ENCODE results near the gene CDRT4. TPM values are rescaled to one million over a fixed set of nuclear protein-coding genes. Genes with fewer than 3 reads are reported as not detected.
"Not testable (repeated sequence)": the region's sequence is repeated elsewhere in the genome, so short reads cannot be mapped to it uniquely, and the experiment has no call there.

CDRT4 gene
- total RNA-seq (2014; rRNA removed; shearing (Covaris generic)), result 0.53 TPM in 1 of 2 replicates, not detected in the other
- polyA plus RNA-seq (2015; cell fraction: cytosol; rRNA removed), result 0.21 and 0.43 TPM in 2 replicates
- 3.3 and 5.6 TPM in 2 replicates for polyA plus RNA-seq (2015; cell fraction: nucleus; rRNA removed)

DNA sequence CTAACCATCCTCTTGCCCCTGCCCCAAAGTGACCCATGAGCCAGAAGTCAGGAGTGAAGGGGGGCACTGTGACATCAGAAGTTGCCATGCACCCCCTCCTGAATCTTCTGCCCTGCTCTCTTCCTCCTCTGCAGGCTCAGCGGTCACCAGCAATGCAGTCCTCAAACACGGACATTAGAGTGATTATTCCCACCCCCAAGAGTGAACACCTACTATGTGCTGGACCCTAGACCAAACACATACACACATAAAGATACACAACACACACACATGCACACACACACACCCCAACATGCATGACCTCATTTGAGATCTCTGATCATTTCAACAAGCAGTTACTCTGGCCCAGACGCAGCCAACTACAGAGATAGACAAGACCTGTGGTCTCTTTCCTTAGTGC lies at the start of gene CDRT4:
CDRT4 (minus strand) TSS at position 30 of the 400 bp plus-strand sequence. CDS start 27,383 bp downstream, outside the sequence.
- DNase-seq (ENCODE audit: low read depth), result no peak

DNA sequence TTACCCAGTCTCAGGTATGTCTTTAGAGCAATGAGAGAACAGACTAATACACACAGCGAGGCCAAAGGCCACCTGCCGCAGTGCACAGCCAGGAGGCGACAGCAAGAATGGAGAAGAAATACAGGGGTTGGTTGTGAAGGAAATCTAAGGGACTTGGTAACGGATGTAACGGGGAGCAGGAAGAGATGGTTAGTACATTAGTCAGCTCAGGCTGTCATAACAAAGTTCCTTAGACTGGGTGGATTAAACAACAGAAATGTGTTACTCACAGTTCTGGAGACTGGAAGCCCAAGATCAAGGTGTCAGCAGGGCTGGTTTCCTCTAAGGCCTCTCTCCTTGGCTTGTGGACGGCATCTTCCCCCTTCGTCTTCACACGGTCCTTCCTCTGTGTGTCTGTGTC lies 48.7 kb upstream of the CDRT4 start:
- DNase-seq (ENCODE audit: low read depth), result peak; percentile 77

DNA sequence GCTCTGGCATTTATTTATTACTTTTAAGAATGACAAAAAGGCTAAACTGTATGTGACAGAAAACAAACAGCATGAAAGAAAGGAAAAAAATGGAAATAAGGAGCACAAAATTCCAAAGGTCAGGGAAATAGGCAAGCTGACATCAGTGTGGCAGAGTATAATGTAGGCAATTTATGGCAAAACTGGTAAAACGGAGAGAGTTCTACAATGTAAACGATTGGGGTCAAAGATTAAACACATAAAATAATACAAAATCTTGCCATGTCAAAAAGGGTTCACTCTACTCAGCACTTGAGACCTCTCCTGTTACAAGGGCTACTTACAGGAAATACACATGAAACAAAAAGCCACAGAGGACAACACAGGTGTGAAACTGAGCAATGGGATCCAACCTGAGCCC lies 47.0 kb upstream of the CDRT4 start:
- DNase-seq (ENCODE audit: low read depth), result no peak

DNA sequence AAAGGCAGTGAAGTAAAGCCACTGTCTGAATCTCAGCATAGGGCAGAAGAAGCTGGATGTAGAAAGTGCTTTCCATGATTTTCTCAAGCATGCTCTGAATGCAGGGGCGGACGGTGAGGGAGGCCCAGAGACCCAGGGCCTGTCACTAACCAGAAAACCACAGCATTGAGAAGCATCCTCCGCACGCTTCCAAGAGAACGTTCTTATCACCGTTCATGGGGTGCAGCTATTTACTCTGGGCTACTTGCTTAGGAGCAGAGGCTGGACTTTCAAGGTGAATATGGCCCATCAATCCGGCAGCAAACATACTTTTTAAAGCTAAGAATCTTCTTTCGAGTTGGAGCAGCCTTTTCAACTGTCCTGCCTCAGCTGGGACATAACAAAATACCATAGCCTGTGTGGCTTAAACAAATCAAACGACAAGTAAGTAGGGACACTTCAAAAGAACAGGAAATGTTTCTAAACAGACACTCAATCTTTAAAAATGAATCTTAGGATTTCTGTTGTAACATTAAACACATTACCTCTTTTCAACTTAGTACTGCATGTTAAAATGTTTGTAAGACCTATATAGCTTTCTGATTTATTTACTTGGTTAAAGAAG lies 46.5 kb upstream of the CDRT4 start:
- no peak for DNase-seq (ENCODE audit: low read depth)

DNA sequence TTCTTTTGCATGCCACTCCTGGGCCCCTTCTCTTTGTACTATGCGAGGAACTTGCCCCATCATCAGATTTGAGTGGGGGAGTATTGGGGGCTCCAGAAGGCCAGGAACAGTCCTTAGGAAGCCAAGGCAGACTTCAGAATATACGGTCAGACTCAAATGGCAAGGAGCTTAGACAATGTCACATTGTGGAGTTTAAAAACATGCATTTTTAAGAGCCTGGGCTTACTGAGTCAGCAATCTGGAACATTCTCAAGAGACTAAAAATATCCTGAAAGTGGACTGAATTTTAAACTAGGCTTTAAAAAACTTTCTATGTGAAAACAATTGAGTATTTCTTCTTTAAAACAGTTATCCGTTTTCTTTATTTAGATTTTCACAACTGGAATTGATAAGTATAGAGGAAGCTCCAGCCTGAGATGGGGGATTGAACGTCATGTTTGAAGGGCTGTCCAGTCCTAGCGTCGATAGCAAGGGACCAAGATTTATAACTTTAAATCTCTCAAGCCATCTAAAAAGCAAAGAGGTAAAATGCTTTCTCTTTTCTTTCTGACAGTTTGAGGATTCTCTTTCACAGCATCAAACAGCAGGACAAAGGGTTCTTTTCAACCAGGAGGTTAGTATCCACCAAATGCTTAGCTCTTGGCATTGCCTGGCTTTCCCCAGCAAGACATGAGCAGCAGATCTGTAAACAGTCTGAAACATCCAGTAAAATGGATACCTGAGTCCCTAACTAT lies 45.8 kb upstream of the CDRT4 start:
- DNase-seq (ENCODE audit: low read depth), result no peak

DNA sequence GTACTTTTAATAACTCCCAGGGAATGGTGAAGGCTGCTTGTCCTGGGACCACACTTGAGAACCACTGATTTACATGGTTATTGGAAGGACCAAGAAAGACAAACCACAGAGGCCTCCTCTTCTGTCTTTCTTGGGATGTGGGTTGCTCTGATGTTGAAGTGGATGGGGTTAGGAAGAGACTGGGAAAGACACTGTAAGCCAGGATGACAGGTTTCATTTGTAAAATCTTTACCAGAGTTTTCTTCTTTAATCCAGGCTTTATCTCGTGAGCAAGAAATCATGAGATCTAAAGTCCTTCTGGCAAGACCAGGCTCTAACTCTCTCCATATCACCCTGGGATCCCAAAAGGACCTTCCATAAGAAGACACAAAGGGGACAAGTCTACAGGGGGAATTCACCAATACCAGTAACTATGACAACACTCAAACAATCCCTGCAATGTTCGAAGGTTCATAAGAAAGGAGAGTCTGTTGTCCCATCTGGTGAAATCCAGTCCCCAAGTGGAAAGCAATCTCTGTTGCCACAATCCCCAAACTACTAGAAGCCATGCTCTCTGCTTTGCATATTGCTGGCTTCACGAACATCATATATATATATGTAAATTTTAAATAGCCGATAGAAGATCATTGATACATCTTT lies 44.8 kb upstream of the CDRT4 start:
- DNase-seq (ENCODE audit: low read depth), result no peak

DNA sequence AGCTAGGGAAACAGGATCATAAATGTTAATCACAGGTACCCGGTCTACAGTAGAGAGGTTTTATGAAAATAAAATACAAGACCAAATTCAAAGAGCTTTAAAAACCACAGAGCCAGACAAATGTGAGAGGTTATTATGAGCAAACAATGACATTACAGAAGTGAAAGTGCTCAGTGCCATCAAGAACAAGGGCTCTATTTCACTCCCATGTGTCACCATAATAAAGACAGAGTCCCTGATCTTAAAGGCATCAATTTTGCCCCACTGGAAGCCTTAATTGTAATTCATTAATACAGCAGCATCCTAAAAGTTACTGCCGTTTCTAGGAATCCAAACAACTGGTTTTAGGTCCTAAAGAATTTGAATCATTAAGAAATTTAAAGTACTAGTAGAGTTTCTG lies 43.7 kb upstream of the CDRT4 start:
- DNase-seq (ENCODE audit: low read depth), result no peak

DNA sequence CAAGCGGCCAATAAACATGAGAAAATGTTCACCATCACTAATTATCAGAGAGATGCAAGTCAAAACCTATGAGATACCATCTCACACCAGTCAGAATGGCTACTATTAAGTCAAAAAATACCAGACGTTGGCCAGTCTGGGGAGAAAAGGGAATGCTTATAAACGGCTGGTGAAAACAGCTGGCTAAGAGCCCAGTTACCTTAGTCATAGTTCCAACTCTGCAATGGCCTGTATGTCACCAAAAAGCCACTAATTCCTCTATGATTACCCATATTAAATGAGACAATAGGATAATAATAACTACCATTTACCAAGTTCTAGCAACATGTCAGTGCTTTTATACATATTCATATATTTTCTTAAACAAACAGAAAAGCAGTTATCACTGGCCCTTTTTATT lies 42.9 kb upstream of the CDRT4 start:
- peak; percentile 60 for DNase-seq (ENCODE audit: low read depth)

DNA sequence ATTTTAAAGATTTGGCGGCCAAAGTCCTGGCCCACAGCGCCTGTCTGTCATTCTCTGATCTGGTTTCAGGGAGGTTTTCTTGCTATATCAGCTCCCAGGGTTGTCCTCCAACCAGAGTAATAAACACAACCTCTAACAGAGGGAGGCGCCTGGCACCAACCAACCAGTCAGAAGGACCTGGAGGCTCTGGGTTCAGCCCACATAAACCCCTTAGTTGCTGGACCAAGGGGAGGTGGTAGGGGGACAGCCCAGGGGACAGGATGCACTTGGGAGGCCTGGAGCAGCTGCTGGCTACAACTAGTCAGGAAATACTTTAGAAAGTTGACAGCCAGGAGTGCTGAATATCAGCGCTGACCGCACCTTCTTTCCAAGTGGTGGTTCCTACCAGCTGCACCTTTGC lies 41.7 kb upstream of the CDRT4 start:
- no peak for DNase-seq (ENCODE audit: low read depth)

DNA sequence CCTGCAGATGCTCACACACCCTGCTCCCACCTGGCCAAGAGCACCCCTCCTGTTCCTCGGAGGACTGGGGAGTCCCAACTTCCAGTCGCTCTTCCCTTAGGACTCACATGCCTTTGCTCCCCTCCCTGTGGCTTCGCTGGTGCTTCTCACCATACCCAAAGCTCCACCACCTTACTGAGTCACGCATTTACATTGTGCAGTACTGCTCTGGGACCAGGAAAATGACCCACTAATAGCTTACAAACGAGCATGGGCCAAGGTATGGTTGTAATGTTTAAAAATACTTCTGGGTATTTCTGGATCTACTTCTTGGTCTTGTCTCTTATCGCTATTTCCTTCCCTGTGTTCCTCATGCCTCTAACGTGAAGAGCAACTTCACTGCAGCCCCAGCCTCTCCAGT lies 41.0 kb upstream of the CDRT4 start:
- DNase-seq (ENCODE audit: low read depth), result no peak

DNA sequence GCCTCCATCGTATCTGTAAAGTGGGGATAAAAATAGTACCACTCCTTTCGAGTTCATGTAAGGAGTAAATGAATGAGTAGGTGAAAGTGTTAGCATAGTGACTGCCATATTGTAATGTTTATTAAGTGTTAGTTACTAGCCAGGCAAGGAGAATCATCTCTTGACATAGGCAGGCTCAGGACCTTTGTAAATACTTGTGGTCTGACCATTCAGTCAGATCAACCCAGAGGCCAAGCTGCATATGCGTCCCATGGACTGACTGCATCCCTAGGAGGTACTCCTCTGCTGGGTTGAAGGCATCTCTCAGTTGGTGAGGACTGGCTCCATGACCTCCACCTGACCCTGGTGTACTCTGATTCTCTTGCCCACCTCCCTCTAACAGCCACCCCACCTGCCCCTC lies 40.5 kb upstream of the CDRT4 start:
- DNase-seq (ENCODE audit: low read depth), result no peak

DNA sequence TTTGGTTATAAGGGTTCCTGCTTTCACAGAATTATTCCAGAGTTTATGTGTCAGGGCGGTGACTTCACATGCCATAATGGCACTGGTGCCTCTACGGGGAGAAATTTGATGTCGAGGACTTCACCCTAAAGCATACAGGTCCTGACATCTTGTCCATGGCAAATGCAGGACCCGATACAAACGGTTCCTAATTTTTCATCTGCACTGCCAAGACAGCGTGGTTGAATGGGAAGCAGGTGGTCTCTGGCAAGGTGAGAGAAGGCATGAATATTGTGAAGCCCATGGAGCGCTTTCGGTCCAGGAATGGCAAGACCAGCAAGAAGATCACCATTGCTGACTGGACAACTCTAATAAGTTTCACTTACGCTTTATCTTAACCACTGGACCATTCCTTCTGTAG lies 39.6 kb upstream of the CDRT4 start:
- no peak for DNase-seq (ENCODE audit: low read depth)

DNA sequence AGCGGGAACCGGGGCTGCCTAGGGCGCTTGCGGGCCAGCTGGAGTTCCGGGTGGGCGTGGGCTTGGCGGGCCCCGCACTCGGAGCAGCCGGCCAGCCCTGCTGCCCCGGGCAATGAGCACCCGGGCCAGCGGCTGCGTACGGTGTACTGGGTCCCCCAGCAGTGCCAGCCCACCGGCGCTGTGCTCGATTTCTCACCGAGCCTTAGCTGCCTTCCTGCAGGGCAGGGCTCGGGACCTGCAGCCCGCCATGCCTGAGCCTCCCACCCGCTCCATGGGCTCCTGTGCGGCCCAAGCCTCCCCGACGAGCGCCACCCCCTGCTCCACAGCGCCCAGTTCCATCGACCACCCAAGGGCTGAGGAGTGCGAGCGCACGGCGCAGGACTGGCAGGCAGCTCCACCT lies 38.3 kb upstream of the CDRT4 start:
- DNase-seq (ENCODE audit: low read depth), result not testable (repeated sequence)

DNA sequence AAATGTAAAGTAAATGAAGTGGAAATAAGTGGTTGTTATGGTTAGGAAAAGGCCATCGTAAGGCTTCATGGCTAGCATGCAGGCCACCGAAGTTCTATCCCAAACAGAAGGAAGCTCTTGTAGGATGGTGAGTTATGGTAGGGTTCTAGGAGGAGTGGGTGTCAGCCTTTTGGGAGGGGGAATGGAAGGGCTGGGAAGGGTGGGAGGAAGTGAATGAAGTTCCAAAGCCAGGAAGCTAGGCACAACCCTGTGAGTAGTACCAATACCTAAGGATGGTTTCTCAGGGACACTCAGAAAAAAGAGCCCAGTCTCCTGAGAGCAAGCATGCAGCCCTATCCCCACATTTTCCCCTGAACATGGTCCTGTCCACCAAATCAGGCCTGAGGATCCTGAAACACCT lies 36.3 kb upstream of the CDRT4 start:
- DNase-seq (ENCODE audit: low read depth), result no peak

DNA sequence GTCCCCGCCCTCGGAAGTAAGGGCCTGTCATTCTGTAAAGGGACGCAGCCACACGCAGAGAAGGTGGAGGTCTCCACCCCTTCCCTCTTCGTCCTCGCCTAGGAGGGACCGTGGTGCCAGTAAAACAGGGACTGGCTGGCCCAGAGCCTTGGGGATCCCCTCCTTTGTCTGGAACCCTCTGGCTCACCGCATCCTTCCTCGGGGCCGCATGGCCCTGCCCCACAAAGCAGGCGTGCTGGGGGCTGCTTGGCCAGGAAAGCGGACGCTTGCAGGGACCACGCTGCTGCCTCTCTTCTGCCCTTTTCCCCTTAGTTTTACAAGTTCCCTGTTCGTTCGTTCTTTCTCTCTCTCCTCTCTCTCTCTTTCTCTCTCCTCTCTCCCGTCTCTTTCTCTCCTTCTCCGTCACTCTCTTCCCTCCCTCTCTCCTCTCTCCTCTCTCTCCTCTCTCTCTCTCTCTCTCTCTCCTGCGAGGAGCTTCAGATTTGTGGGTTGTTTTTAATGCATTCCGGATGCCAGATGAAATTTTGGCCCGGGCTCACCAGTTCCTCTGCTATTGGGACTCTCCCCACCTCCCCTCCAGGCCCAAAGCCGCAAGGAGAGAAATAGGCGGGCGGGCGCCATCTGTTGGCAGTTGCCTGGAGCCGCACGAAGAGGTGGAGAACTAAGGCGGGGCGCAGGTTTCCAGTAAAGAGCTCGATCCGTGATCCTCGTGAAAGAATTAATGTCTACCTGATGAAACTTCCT lies 35.1 kb upstream of the CDRT4 start:
- peak; percentile 69 for DNase-seq (ENCODE audit: low read depth)

DNA sequence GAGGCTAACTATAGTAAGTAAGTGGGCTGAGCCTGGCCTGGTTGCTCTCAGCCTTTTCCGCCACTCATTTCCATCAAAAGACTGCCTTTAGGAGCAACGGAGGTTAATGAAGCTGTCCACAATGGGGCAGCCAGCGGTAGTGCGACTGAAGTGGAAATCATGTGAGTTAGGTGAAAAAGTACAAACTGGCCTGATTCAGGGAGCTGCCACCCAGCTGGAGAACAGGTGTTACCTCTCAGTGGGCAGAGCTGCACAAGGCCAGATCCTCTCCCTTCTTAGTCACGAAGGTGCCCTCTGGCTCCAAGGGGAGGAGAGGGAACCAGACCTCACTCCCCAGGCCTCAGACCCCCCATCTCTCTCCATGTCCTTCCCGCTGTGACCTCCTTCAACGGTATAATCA lies 34.4 kb upstream of the CDRT4 start:
- DNase-seq (ENCODE audit: low read depth), result no peak

DNA sequence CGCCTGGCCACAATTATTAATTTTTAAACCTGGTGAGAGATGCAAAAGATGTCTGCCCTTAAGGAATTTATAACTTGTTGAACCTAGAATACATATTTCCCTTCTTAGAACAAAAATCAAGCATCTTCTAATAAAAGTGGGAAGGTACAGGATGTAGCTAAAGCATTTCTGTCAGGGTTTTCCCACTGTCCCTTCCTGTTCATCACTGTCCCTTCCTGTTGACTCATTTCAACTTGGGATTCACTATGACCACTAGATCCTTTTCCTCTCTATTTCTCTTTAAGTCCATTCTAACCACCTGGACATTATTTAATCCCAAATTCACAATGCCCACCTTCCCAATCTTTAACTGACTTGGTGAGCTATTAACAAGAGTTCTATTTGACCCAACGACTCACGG lies 33.9 kb upstream of the CDRT4 start:
- DNase-seq (ENCODE audit: low read depth), result peak; percentile 43

DNA sequence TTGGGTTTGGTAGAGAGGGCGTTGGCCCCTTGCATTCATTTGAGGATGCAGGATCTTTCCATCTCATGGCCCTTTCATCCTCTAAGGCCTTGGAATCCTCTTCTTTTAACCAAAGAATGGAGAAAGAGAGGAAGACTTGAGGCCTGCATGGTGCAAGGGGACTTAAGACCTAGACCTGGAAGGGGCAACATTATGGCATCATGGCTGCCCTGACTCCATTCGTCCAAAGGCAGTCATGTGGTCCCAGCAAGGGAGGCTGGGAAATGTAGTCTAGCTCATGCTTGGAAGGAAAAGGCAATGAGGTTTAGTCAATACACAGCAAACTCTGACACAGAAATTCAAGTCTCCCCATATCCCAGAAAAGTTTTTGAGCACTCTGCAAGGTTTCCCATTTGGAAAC lies 30.7 kb upstream of the CDRT4 start:
- no peak for DNase-seq (ENCODE audit: low read depth)

DNA sequence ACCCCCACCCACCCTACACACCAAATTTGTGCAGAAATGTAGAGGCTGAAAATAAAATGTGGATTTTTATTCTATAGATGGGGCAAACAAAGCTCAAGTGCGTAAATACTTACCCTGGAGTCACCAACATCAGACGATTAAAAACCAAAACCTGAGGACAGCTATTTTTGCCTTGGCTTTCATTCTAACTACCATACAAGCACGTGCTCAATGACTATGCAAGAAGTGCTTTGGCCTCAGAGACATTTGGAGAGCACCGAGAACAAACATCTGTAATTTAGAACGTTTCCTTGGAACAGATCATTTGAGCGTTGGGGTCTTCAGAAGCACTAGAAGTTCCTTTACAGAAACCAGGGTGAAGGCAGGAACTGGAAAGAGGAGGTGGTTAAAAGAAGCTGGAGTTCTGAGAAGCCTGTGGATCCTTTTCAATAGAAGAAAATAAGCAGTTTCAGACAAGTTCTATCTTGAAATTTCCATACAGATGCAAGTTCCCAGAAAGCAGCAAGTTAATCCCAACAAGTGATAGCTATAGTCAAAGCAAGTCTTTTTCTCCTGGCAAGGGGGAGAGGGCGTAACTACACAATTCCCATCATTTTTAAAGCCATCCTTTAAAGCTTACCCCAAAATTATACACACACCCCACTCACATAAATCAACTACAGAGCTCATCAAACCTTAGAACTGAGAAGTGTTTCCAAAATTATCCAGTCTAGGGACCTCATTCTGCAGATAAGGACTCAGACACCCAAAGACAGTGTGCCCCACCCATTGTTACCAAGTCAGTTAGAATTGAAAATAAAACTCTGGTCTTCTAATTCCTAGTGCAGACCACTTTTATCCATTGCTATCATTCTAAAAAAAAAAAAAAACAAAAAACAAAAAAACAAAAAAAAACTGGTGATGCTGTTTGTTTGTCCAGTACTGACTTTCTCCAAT lies 29.6 kb upstream of the CDRT4 start:
- DNase-seq (ENCODE audit: low read depth), result no peak

DNA sequence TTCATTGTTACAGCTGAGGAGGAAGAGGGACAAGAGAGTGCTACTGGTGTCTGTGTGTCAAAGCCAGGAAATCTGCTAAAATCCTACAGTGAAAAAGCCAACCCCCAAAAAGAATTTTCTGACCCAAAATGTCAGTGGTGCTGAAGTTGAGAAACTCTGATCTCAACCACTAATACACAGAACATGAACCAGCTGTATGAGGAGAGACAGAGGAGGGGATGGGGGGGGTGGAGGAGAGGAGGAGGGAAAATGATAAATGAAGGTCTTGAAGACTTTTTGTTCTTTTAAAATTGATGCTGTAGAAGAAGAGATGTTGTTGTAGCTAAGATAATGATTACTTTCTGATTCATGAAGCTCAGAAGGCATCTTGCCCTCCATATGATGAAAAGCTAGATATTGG lies 27.4 kb upstream of the CDRT4 start:
- no peak for DNase-seq (ENCODE audit: low read depth)

DNA sequence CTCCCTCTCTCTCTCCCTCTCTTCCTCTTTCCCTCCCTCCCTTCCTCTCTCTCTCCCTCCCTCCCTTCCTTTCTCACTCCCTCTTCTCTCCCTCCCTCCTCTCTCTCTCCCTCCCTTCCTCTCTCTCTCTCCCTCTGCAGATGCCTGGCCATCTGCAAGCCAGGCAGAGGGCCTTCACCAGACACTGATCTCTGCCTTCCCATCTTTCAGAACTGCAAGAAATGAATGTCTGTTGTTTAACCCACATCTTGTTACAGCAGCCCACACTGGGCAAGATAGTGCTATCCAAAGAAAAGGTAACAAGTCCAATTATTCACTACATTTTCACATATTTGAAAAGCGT lies 26.2 kb upstream of the CDRT4 start:
- DNase-seq (ENCODE audit: low read depth), result no peak
